Activated CD4-positive, alpha-beta T cell treated with anti-CD3 and anti-CD28 coated beads, Interleukin-2, amount 50 U/mL, for 4 hours (primary cell): ENCODE measurements around the gene TM9SF4.
"Not testable (repeated sequence)": the region's sequence is repeated elsewhere in the genome, so short reads cannot be mapped to it uniquely, and the experiment has no call there.

ENCODE experiments used
- DNase-seq, 2 experiments: peaks; one replicate each; pipeline ENCODE4 v3.0.0-alpha.2; 2020

Gene TM9SF4

GRCh38 chr20:32191873-32192272, 82.4 kb downstream of the TM9SF4 start:
- no peak for DNase-seq

DNA sequence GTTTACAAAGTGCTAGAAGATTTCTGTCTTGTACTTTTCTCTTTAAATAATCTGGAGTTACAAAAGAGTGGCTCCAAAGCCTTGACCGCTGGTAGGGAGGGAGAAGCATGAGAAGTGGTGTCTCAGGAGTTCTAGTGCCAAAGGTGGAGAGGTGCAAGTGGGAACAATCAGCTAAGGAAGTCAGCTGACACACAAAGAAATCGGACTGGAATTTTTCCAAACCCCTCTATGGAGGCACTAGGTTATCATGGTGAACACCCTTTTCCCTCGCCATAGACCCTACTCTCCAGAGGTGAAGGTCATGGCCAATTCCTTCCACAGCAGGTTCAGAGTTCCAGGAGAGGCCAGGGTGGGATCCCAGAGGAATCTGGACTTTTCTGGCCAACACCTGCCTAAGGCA, 83.2 kb downstream of the TM9SF4 start:
- no peak for DNase-seq

GRCh38 chr20:32193336-32193735, 83.8 kb downstream of the TM9SF4 start:
- not testable (repeated sequence) for DNase-seq

GRCh38 chr20:32193996-32194395, 84.5 kb downstream of the TM9SF4 start:
- no peak for DNase-seq

DNA sequence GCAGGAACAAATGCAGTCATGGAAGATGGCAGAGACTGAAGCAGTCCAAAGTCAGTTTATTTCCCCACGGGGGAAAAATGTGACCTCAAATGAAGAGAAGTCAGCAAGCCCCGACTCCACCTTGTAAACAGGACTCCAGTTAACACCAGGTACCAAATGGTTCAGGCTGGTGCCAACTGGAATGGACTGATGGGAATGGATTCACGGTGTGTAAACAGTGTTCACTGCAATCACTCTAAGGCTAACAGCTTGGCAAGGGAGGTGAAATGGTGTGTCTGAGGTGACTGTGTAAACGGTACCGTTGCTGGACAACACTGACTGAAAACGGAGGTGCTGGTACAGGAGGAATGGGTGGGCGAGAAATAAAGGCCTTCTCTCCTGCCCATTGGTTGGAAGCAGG, 86.1 kb downstream of the TM9SF4 start:
- no peak for DNase-seq

DNA sequence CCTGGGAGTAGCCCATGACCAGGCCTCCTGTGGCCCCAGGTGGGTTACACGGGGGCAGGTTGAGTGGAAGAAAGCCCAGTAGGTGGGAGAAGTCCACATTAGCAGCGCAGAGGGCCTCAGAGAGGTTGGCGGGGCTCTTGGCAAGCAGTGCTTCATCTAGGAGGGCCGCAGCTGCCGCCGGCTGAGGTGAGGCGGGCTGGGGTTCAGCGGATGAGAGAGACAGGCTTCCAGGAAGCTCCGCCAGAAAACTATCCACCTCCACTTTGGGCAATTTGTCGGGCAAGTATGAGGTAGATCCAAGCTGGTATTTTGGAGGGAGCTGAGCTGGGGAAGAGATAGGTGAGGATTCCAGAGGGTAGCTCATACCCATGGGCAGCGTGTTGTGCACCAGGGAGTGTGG, 87.1 kb downstream of the TM9SF4 start:
- not testable (repeated sequence) for DNase-seq

DNA sequence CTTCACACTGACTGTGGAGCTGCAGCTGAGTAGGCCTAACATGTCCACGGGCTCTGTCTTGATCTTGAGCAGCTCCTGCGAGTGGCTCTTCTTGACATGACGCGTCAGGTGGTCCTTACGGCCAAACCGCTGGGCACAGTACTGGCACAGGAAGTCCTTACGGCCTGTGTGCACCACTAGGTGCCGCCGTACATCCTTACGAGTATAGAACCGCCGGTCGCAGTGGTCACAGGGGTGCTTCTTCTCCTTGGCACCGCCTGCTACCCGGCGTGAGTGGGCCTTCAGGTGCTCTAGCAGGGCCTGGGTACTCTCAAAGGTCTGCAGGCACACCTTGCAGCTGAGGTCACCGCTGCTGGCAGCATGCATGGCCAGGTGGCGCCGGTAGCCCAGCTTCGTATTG, 87.6 kb downstream of the TM9SF4 start:
- DNase-seq: not testable (repeated sequence)

GRCh38 chr20:32199006-32199405, 89.5 kb downstream of the TM9SF4 start:
- no peak for DNase-seq

DNA sequence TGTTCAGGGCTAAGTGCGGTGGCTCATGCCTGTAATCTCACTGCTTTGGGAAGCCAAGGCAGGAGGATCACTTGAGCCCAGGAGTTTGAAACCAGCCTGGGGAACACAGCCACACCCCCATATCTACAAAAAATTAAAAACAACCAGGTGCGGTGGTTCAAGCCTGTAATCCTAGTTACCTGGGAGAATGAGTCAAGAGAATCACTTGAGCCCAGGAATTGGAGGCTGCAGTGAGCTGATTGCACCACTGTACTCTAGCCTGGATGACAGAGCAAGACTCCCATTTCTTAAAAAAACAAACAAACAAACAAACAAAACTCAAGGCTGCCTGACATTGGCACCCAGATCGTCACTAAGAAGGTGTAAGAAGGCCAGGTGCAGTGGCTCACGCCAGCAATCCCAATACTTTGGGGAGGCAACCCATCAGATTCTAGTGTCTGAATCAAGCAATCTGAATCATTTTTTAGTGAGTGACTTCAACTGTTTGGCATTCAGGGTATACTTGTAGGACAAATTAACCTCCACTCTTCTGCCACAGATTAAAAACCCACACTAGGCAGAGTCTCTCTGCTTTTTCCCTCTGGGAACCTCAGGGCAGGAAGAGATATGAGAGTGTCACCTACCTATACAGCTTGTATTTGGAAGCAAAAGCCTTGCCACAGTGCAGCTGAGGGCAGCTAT, 91.9 kb downstream of the TM9SF4 start:
- DNase-seq: no peak

DNA sequence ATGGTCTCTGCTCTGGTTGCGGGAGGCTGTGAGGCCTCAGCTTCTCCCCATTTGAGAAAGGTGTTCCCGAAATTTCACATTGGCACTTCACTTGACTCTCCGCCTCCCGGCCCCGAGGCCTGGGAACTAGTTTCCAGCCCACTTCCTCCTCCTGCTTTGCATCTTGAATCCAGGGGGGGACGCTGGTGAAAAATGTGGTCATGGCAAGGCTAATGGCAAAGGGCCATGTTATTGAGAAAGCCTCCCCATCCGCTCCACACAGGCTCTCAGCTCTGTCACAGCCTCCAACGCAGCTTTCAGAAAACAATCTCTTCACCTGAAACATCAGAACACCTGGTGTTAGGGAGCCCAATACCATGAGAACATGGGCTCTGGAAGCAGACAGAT, 92.5 kb downstream of the TM9SF4 start:
- DNase-seq: no peak

DNA sequence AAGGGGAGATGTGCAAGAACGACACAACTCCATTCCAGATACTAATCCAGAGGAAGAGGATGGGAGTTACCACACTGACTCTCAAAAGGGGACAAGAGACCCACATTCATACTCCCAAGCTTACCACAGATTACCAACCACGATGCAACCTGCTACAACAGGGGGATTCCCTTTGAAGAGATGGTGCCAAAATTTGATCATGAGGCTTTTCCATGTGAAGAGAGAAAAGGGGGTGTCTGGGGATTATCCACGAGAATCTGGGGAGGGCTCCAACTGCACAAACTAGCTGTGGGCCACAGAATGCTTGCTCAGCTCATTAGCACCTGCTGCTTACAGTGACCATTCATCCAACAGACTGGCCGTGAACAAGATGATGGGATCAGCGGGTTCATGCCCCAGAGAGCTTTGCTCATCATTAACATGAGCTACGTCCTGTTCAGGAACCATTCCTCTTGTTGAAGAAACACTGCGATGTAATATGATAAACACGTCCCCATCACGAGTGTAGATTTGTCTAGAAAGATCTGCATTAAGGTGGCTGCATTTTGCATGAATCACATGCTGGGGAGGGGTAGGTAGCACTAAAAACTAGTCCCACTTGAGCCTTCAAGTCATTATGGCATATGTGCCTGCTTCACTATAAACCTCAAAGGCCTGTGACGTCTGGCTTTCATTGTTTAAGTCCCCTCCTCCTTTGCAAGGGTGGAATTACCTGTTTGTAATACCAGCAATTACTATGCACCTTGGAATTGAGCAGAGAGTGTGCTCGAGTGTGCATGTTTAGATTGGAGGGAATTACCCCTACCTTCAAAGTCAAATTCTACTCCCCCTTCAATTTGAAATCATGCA, 94.1 kb downstream of the TM9SF4 start:
- DNase-seq: no peak

- peak; percentile 60 to 64 for DNase-seq
Observed at GRCh38 chr20:32204205-32205109, 94.9 kb downstream of the TM9SF4 start.

DNA sequence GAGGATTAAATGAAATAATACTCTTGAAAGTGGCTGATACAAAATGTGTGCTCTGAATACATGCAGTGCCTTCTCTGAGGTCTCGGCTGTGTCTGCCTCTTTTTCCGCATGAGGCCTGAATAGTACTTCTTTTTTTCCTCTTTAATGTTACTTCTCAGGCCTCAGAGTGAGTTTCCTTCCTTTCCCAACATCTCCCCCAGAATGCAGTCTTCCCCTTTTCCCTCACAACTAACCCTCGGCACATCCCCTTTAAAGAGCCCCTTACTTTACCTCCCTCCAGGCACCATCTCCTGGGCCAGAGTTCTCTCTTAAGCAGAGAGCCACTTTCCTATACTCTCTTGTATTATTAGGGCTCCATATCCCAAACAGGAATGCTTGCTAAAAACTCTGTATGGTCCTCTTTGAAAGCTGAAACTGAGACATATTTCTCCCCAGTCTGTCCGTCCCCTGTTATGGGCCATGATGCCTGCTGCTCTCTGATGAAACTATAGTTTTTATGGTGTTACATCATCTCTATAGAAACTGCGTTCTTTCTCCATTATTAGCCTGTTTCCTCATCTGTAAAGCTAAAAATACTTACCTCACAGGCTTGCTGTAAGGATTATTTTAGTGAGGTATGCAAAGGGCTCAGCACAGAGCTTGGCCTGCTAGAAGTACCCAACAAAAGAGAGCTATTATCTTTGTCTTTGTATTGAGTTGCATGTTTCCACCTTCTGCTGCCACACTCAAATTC, 95.8 kb downstream of the TM9SF4 start:
- no peak for DNase-seq

- DNase-seq: peak in 1 of 2 experiments; percentile 25
Observed at GRCh38 chr20:32205843-32206759, 96.6 kb downstream of the TM9SF4 start.

DNA sequence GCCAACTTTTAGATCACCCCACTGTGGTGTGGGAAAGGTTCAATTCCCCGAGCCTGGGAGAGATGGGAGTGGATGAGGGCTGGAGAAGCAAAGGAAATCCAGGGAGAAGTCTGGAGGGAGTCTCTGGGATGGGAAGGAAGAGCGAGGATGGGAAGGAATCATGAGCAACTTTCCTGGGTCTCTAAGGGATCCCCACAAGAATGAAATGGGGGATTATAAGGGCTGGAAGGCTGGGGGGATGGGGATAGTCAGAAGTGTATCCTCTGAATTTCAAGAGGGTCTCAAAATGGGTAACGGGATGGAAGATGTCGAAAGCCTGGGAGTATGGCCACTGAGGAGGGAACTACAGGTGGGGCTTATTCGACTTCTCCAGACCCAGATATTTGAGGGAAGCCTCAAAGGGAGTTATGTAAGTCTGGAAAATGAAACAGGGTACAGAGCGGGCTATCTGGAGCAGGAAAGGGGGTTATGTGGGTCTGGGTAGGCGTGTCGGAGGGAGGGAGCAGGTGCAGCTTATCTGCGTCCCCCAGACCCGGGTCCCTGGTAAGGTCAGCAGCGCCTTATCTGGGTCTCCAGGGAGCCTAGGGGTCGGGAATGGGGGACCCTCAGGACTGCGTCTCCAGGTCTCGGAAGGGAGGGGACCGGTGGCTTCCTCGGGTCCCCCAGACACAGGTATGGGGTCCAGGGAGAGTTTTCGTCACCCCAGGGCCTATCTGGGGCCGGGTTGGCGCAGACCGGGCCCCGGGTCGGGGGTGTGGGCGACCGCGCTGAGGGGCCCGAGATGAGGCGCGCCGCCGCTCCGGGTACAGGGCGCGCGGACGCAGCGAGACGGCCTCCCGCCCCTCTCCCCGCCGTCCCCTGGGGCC, 97.5 kb downstream of the TM9SF4 start:
- DNase-seq: no peak

- DNase-seq: peak; percentile 85 to 87
Observed at GRCh38 chr20:32207626-32208498, 98.3 kb downstream of the TM9SF4 start, which contains the start of the genes PLAGL2 and POFUT1. TSS of gene PLAGL2 (minus strand) at chr20:32207743. CDS start at chr20:32202178, 5,565 bp downstream. TSS of gene POFUT1 (plus strand) at chr20:32207880. CDS start at chr20:32207942, 62 bp downstream.

DNA sequence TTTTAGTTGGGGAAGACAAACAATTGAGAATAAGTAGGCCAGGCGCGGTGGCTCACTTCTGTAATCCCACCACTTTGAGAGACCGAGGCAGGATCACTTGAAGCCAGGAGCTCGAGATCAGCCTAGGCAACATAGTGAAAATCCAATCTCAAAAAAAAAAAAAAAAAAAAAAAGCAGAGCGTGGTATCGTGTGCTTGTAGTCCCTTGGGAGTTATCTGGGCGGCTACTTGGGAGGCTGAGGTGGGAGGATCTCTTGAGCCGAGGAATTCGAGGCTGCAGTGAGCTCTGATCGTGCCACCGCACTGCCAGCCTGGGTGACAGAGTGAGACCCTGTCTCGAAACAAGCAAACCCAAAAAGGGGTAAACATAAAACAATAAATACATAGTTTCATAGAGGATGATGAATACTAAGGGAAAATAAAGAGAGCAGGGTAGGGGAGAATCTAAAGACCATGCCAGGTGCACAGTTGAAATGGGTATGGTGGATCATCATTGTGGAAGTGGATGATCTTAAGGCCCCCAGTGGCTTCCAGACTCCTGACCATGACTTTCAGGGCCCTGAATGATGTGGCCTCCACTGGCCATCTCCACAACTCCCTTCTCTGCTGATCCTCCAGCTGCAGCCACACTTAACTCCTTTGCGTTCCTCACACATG, 99.1 kb downstream of the TM9SF4 start:
- DNase-seq: no peak

DNA sequence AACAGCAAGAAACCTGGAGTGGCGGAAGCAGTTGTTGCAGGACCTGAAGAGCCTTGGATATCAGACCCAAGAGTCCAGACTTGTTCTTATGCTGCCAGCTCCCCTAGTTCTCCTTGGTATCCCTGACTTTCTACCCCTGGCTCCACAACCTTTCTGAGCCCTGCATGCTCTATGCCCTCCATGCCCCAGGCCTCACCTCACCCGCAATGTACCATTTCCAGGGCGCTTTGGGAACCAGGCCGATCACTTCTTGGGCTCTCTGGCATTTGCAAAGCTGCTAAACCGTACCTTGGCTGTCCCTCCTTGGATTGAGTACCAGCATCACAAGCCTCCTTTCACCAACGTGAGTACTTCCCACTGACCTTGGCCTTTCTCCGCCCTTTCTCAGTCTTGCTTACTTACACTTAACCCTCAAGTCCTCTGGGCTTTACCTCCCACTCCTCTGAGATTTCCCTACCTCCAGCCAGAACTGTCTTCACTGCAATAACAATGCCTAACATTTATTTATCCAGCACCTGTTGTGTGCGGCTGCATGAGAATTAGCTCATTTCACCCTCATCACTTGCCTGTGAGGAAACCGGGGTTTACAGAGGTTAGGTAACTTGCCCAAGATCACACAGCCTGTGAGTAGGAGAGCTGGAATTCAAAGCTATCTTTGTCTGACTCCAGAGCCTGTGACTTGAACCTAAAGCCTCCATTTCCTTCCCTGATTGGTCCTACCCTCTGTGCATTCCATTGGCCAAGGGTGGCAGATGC, 100.5 kb downstream of the TM9SF4 start:
- DNase-seq: no peak
